HepG2 (cell line): ENCODE results near the gene SLC44A5. TPM values are rescaled to one million over a fixed set of nuclear protein-coding genes. Genes with fewer than 3 reads are reported as not detected.

ENCODE experiments used
- ATAC-seq: fragments of 200-7000 bp; cut with Tn5 transposase; 3 replicates; pipeline ENCODE4 v1.9.1; 2020; ENCODE audit warnings: mild to moderate bottlenecking, moderate library complexity
- BruUV-seq: library from RNA; stranded (reverse); fragments of 400-500 nt; replicated peaks from 2 replicates; lab custom pipeline; 2021; lab: Mats Ljungman, UMichigan
- CTCF ChIA-PET: fragments of 300-600 bp; formaldehyde crosslinking; extraction: SDS; loops from one replicate; lab custom pipeline; 2021; ENCODE audit warnings: low total read pairs, inconsistent platforms, low intra/inter-chr PET ratio; lab: Yijun Ruan, JAX
- POLR2A ChIA-PET: fragments of 350-600 bp; sonication (Branson Sonifier 250); formaldehyde crosslinking; loops from one replicate; lab custom pipeline; 2020; ENCODE audit warnings: antibody characterized with exemption, inconsistent platforms; lab: Yijun Ruan, JAX
- DNase-seq: peaks from one replicate; pipeline ENCODE4 v3.0.0-alpha.2; 2015; ENCODE audit warnings: low spot score
- FAIRE-seq: peaks from 3 replicates; lab custom pipeline; 2011; peaks lifted over from hg19 to GRCh38; lab: Jason Lieb, UNC
- H2AFZ ChIP-seq: one replicate; pipeline ENCODE4 v1.6.1; 2011; ENCODE audit warnings: low read length, inconsistent platforms
- H3K27ac ChIP-seq: fragments of 300-600 bp; 3 replicates; pipeline ENCODE4 v1.8.0; 2011; ENCODE audit warnings: mixed run types, mild to moderate bottlenecking, mixed read lengths, low read length, inconsistent platforms; ENCODE audit not compliant: insufficient read depth; ENCODE audit errors: extremely low read length
- H3K27me3 ChIP-seq, 2 experiments: fragments of 200-600 bp in 1 of 2; 2 replicates in 1 of 2; 3 replicates in 1 of 2; pipeline versions ENCODE4 v1.6.0 to v1.8.0; 2011; ENCODE audit warnings: low read length in 2 of 2, mild to moderate bottlenecking in 2 of 2, moderate library complexity in 2 of 2, inconsistent platforms in 1 of 2; ENCODE audit not compliant: insufficient read depth in 2 of 2, control insufficient read depth in 1 of 2
- H3K36me3 ChIP-seq, 2 experiments: fragments of 200-600 bp in 1 of 2; replicated peaks in 1 of 2; 2 replicates in 1 of 2; 3 replicates in 1 of 2; pipeline versions ENCODE4 v1.5.1 to v1.8.0; 2011; ENCODE audit warnings: low read length in 2 of 2, inconsistent platforms in 1 of 2; ENCODE audit not compliant: insufficient read depth in 2 of 2, control insufficient read depth in 1 of 2
- H3K4me1 ChIP-seq: 2 replicates; pipeline ENCODE4 v1.5.1; 2012; ENCODE audit warnings: low read length, inconsistent platforms; ENCODE audit not compliant: insufficient read depth
- H3K4me2 ChIP-seq: 2 replicates; pipeline ENCODE4 v1.6.0; 2011; ENCODE audit warnings: low read depth, low read length, inconsistent platforms
- H3K4me3 ChIP-seq, 3 experiments: fragments of 200-600 bp in 1 of 3; sonication (generic), shearing (Covaris generic) in 1 of 3; replicated peaks in 1 of 3; 2 replicates each; pipeline ENCODE4 v1.5.1; 2011 to 2016; ENCODE audit warnings: low read length in 3 of 3, inconsistent platforms in 2 of 3, low read depth in 2 of 3, mild to moderate bottlenecking in 2 of 3, control low read depth in 1 of 3, mixed read lengths in 1 of 3; ENCODE audit not compliant: insufficient read depth in 1 of 3
- H3K79me2 ChIP-seq: one replicate; pipeline ENCODE4 v1.6.1; 2011; ENCODE audit warnings: low read length, inconsistent platforms; ENCODE audit not compliant: insufficient read depth
- H3K9ac ChIP-seq: 2 replicates; pipeline ENCODE4 v1.6.0; 2011; ENCODE audit warnings: mild to moderate bottlenecking, low read depth, low read length, inconsistent platforms; ENCODE audit not compliant: insufficient read depth
- H3K9me3 ChIP-seq: 2 replicates; pipeline ENCODE4 v1.5.1; 2012; ENCODE audit warnings: mild to moderate bottlenecking, low read length
- H4K20me1 ChIP-seq: 2 replicates; pipeline ENCODE4 v1.6.0; 2011; ENCODE audit warnings: inconsistent platforms, mild to moderate bottlenecking, low read length, moderate library complexity; ENCODE audit not compliant: insufficient read depth
- DMTF1 ChIP-seq: sonication (generic); formaldehyde crosslinking; IDR thresholded peaks from 2 replicates; pipeline ENCODE4 v1.4.0; 2020; ENCODE audit warnings: mild to moderate bottlenecking, missing genetic modification reagents
- NFRKB ChIP-seq: fragments of 450-650 bp; IDR thresholded peaks from 2 replicates; pipeline ENCODE4 v1.6.1; 2017
- PCBP1 ChIP-seq: fragments of 200-400 bp; formaldehyde crosslinking; IDR thresholded peaks from 2 replicates; pipeline ENCODE4 v1.6.1; 2017; ENCODE audit warnings: mild to moderate bottlenecking, low read depth, low read length, borderline replicate concordance
- PRDM15 ChIP-seq: sonication (generic); formaldehyde crosslinking; IDR thresholded peaks from 2 replicates; pipeline ENCODE4 v1.4.0; 2020; ENCODE audit warnings: missing genetic modification reagents
- TBX2 ChIP-seq: sonication (generic); formaldehyde crosslinking; IDR thresholded peaks from 2 replicates; pipeline ENCODE4 v1.5.0; 2020; ENCODE audit warnings: missing genetic modification reagents, mild to moderate bottlenecking, borderline replicate concordance
- XBP1 ChIP-seq: sonication (generic); formaldehyde crosslinking; IDR thresholded peaks from 2 replicates; pipeline ENCODE4 v1.5.0; 2020; ENCODE audit warnings: missing genetic modification reagents
- ZNF12 ChIP-seq: sonication (generic); formaldehyde crosslinking; IDR thresholded peaks from 2 replicates; pipeline ENCODE4 v1.5.0; 2020; ENCODE audit warnings: missing genetic modification reagents
- WGBS: methylation state at CpG from one replicate; pipeline ENCODE4 v1.1.6; 2017; ENCODE audit warnings: low lambda C conversion rate; 5-methylcytosine and 5-hydroxymethylcytosine counted together
- in situ Hi-C: cut with HindIII; loops from 2 replicates; pipeline ENCODE4 v1.10.0; 2017; ENCODE audit warnings: low pct_unique_long_range_greater_than_20kb; ENCODE audit not compliant: extremely low pct_ligation_motif_present
- intact Hi-C: fragments of 100-400 bp; cut with micrococcal nuclease; formaldehyde crosslinking; loops from one replicate; pipeline ENCODE4 v1.10.0; 2022; ENCODE audit not compliant: unreplicated experiment
- polyA plus RNA-seq, 8 experiments: library from polyadenylated mRNA; depleted of rRNA in 3 of 8; stranded (reverse) in 7 of 8; unstranded in 1 of 8; fragments of >200 nt; fragmentation: Illumina TruSeq in 4 of 8; extraction: Trizol in 4 of 8; gene quantifications; 2 replicates each; pipeline versions ENCODE4 v1.2.1 to v1.2.3, GENCODE V29; 2011 to 2016; ENCODE audit warnings: low read depth in 4 of 8, missing spikeins in 1 of 8, mixed read lengths in 1 of 8; ENCODE audit not compliant: insufficient read depth in 1 of 8
- total RNA-seq, 5 experiments: library from RNA; depleted of rRNA; stranded (reverse); fragments of >200 nt; fragmentation: Illumina TruSeq; extraction: Trizol; gene quantifications; 2 replicates each; pipeline ENCODE4 v1.2.3, GENCODE V29; 2016; ENCODE audit warnings: low read depth in 1 of 5

Gene SLC44A5
- total and polyA plus RNA-seq, 2 of the 13 experiments (the other 11 are each of a cell fraction or from before 2014, with no cell fraction given): 8.0 to 16.0 TPM

GRCh38 chr1:75328691-75329090 lies 282.2 kb downstream of the SLC44A5 start:
- Histone ChIP-seq H4K20me1 (no peaks in the 10 kb centered on the region), H3K4me3 (no peak overlapping the region), H3K9ac (no peak overlapping the region), H2AFZ (no peak overlapping the region), H3K4me2 (no peak overlapping the region), H3K4me1 (no peaks in the 10 kb centered on the region; the same call in 1 of the 2 replicates), H3K27me3 (no peaks in the 10 kb centered on the region), H3K36me3 (no peaks in the 10 kb centered on the region), H3K9me3 (no peaks in the 10 kb centered on the region), H3K27ac (no peak overlapping the region), H3K79me2 (no peaks in the 10 kb centered on the region)
- DNase-seq (no peak), ATAC-seq (no peak), FAIRE-seq (no peak)
- BruUV-seq: no TSS peak
- ChIA-PET POLR2A (no interaction called here), CTCF (no interaction called here)
- intact Hi-C loops: no loop called here
- in situ Hi-C loops: no loop called here
- TF ChIP-seq DMTF1 (CRISPR knock-in tag) (no peak), PCBP1 (no peak), TBX2 (CRISPR knock-in tag) (no peak), PRDM15 (CRISPR knock-in tag) (no peak), XBP1 (CRISPR knock-in tag) (no peak), ZNF12 (CRISPR knock-in tag) (no peak), NFRKB (no peak)
- 53% methylated on average over 4 of the region's 4 CpGs for WGBS
